Right hindlimb (tissue), 1 donor: ENCODE data around the gene BSCL2.
"Not testable (repeated sequence)": the region's sequence is repeated elsewhere in the genome, so short reads cannot be mapped to it uniquely, and the experiment has no call there.

Source experiments
- DNase-seq: peaks from one replicate; pipeline ENCODE4 v3.0.0-alpha.2; 2018

Gene BSCL2

DNA sequence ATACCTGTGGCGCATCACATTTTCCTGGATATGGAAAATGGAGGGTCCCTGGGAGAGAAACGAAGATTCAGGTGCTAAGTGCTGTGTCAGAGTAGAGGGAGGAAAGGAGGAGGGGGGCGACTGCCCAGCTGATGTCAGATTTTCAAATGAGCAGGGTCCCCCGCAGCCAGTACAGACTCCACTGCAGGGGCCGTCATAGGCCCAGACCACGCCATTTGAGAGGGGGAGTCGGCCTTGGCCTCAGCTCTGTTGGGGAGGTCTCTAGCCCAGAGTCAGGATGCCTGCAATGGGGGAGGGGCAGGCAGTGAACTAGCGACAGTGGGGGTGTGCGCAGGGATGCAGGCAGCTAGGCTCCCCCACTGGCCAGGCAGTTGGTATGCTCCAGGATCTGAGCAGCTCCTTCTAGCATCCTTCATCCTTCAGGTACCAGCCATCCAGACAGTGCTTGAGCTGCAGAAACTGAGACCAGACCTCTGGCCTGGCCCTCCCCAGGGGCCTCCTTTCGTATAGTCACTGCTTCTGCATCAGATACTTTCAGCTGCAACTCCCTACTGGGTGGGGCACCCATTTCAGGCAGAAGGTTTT, at the start of gene BSCL2, which contains the start of gene GNG3:
BSCL2 (minus strand) TSS at position 148 of the 585 bp plus-strand sequence. CDS start 229 bp downstream, outside the sequence.
GNG3 (plus strand) TSS at position 400 of the 585 bp plus-strand sequence. CDS start 620 bp downstream, outside the sequence.
- DNase-seq: peak; percentile 54

- no peak for DNase-seq
Measured at GRCh38 chr11:62755086-62755615, 47.9 kb upstream of the BSCL2 start.

GRCh38 chr11:62753736-62754603, 46.7 kb upstream of the BSCL2 start, which contains the start of gene ZBTB3:
ZBTB3 (minus strand) TSS chr11:62754160; CDS start chr11:62753664, 496 bp downstream.
- DNase-seq: peak; percentile 99

DNA sequence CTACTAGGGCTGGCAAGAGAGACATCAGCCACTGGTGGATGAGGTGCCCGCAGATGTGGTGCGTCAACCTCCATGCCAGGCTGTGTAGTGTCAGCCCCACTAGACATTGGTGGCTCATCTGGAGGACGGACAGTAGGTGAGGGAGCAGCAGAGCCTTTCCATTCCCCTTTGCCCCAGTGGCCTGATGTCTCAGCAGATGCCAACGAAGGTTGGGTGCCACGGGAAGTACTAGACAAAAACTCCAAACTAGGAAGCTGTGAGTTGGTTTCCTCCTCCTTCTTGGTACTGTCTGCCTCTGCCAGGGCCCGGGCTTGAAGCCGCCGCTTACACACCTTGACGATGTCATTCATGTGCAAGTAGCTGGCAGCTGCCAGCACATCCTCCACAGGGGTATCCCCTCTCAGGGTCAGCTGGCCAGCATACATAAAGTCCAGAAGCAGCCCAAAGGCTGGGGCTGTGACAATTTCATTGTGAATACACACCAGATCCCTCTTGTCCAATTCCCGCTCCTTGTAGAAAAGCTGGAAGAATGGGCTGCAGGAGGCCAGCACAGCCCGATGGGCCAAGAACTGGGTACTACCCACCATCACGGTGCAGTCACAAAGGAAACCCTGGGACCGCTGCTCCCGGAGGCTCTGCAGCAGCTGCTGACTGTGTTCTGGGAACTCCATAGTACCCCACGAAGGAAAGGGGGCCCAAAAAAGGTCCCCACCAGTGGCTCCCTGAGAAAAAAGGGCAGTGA, 45.9 kb upstream of the BSCL2 start:
- no peak for DNase-seq

DNA sequence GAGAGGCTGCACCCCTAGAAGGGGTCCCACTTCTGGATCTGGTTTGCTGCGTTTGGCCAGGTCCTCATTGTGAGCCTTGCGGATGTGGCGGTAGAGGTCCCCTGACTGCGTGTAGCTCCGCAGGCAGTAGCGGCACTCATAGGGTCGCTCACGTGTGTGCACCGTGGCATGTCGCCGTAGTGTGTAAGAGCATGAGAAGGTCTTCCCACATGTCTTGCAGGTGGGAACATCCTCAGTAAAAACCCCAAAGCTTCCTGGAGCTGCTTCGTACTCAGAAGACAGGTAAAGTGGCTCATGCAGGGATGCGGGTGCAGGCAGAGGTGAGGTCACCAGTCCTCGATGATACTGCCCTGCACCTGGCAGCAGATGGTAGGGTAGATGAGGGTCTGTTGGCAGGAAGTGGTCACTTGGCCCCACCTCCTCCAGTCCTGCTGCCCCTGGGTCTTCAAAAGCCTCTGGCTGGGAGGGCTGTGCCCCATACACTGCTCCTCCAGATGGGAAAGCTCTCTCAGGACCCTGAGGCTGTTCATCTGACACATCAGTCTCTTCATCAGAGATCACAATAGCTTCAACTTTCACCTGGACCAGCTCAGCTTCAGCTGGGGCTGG, 45.1 kb upstream of the BSCL2 start:
- DNase-seq: no peak

GRCh38 chr11:62749931-62750330, 42.7 kb upstream of the BSCL2 start:
- not testable (repeated sequence) for DNase-seq

DNA sequence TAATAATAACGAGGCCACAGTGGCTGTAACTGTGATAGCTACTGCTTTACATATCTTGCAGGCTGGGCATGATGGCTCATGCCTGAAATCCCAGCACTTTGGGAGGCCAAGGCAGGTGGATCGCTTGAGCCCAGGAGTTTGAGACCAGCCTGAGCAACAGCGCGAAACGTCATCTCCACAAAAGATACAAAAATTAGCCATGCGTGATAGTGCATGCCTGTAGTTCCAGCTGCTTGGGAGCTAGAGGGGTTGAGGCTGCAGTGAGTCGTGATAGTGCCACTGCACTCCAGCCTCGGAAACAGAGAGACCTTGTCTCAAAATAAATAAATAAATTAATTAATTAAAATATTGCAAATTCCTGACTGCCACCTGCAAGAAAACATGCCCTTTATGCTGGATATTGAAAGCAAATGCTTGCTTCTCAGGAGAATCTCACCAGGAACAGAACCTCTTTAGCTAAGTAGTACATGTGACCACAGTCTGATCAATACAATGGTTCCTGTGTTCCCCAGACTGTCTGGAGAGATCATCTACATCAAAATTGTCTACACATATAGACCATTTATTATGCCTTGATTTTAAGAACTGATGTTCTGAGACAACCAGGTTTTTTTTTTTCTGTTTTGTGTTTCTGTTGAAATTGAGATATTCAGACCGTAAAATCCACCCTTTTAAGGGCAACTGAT, 40.4 kb upstream of the BSCL2 start:
- DNase-seq: no peak

DNA sequence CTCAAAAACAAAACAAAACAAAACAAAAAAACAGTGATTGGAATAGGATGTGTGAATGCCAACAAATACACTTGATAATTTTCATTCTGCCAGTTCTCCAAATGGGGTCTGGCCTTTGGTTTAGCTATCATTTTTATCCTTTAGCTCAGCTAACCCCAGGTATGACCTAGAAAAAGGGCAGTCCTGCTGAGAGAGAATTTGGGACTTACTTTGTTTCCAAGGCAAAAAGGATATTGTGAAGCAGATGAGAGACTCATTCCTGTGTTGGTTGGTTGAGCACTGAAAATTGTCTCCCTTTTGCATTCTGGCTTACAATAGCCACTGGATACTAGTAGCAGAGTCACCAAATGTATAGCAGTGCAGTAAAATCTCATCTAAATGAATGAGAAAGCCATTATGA, 30.0 kb upstream of the BSCL2 start:
- DNase-seq: no peak

DNA sequence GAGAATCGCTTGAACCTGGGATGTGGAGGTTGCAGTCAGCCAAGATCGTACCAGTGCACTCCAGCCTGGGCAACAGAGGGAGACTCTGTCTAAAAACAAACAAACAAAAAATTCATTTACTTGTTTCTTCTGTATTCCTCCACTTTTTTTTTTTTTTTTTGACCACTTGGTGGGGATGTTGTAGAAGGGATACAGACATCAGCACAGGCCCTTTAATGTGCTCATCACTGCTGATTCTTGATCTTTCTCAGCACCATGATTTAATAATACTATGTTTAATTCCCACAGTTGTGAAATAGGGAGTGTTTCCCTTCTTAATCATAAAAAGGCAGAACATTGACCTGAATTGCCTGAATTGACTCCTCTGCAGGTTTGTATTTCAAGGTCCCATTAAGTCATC, 25.6 kb upstream of the BSCL2 start:
- DNase-seq: no peak

GRCh38 chr11:62730076-62730475, 22.9 kb upstream of the BSCL2 start:
- not testable (repeated sequence) for DNase-seq

DNA sequence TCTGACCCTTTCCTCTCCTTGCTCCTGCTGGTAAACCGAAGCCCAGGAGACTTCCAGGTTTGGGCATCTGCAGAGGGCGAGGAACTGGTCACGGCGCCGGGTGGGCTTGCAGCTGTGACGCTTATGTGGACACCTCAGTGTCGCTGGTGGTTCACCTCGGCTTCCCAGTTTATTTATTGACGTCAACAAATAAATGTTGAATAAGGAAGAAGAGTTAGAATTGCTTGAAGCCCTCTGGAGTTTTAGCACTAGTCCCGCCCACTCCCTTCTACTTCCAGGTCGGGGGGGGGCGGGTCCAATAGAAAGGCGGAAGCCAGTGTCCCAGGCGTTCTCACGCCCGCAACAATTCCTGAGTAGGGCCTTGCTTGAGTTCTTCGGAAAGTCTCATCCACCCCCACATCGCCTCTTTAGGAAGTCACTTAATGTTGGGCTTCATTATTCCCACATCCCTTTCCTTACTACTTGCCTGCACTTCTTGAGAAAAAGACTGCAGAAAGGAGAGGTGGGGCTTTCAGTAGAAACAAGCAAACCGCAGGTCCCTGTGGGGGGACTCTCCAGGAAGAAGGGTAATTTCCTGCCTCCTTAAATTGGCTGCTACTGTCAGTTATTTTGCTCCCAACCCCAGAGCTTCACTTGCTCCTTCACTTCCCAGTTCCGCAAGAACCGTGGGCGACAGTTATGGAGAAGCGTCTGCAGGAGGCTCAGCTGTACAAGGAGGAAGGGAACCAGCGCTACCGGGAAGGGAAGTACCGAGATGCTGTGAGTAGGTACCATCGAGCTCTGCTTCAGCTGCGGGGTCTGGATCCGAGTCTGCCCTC, 21.2 kb upstream of the BSCL2 start, which contains the start of gene TTC9C:
TTC9C (plus strand) TSS at position 316 of the 818 bp plus-strand sequence; CDS start at position 679, 363 bp downstream.
- DNase-seq: peak; percentile 94

- DNase-seq: peak; percentile 93
Measured at GRCh38 chr11:62727872-62728170, 20.6 kb upstream of the BSCL2 start.

GRCh38 chr11:62727165-62727871, 20.1 kb upstream of the BSCL2 start, which contains the start of gene HNRNPUL2:
HNRNPUL2 (minus strand) TSS chr11:62727457; CDS start chr11:62727156, 301 bp downstream.
- peak; percentile 99 for DNase-seq

DNA sequence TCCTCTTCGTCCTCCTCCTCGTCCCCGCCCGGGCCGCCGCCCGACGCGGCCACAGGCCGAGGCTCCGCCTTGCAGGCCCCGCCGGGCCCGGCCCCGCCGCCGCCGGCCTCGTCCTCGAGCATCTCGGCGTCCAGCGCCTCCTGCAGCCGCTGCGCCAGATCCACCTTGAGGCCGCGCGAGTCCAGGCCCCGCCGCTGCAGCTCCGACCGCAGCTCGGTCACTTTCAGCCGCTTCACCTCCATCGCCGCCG, 19.6 kb upstream of the BSCL2 start:
- DNase-seq: no peak

GRCh38 chr11:62726156-62726914, 19.1 kb upstream of the BSCL2 start:
- no peak for DNase-seq

DNA sequence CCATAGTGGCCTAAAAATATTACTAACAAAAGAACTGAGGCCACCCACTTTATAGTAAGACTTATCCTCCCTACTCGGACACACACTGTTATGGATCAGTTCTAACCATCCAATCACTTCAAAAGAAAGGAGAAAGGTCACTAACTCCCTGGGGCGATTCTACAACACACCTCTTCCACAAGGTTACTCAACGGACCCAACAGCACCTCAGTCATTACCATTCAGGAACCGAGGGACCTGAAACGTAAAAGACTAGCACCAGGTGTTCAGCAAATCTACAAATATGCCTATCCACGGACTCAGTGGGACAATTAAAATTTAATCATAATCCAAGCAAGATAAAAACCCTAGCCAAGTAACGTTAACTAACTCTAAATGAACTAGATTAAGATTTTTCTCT, 18.4 kb upstream of the BSCL2 start:
- DNase-seq: no peak

DNA sequence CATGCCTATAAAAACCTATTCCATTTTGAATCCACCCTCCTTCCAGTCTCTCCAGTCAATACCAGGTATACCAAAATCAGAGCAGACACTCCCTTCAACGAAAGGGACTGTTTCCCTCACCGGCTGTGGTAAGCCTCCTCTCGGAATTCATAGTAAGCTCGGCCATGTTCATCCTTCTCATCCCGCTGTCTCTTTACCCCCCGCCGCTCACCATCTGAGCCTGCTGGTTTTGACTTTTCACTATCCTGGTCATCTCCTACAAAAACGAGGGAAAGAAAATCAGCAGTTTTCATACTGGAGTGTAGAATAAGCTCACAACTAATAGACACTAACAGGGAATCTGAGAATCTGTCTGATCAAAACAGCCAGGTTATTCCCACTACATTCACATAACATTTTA, 16.9 kb upstream of the BSCL2 start:
- DNase-seq: no peak

- DNase-seq: no peak
Measured at GRCh38 chr11:62721994-62722393, 14.8 kb upstream of the BSCL2 start.

GRCh38 chr11:62719302-62719978, 12.2 kb upstream of the BSCL2 start:
- DNase-seq: no peak
